Sigmoid colon (tissue), 7 donors: ENCODE measurements around the gene PHOX2A. TPM values are rescaled to one million over a fixed set of nuclear protein-coding genes. Genes with fewer than 3 reads are reported as not detected.

Source experiments
- DNase-seq: peaks from one replicate; pipeline ENCODE4 v3.0.0-alpha.2; 2019
- H3K27ac ChIP-seq, 4 donors: fragments of 200-600 bp; sonication (generic); one replicate each; pipeline ENCODE4 v1.5.1; 2016 to 2019; ENCODE audit warnings: mild to moderate bottlenecking in 1 of 4
- H3K27me3 ChIP-seq, 3 donors: fragments of 200-600 bp; sonication (generic); one replicate each; pipeline ENCODE4 v1.5.1; 2019; ENCODE audit warnings: mild to moderate bottlenecking in 1 of 3
- H3K36me3 ChIP-seq, 4 donors: fragments of 200-600 bp; sonication (generic); one replicate each; pipeline ENCODE4 v1.5.1; 2016 to 2019
- H3K4me1 ChIP-seq, 4 donors: fragments of 200-600 bp; sonication (generic); one replicate each; pipeline ENCODE4 v1.5.1; 2017 to 2019
- H3K4me3 ChIP-seq, 4 donors: fragments of 200-600 bp; sonication (generic); one replicate each; pipeline ENCODE4 v1.5.1; 2017 to 2019; ENCODE audit warnings: mild to moderate bottlenecking in 2 of 4, moderate library complexity in 1 of 4
- H3K9me3 ChIP-seq, 4 donors: fragments of 200-600 bp in 3 of 4; sonication (generic) in 3 of 4; one replicate each; pipeline versions ENCODE4 v1.5.1 to v1.6.1; 2013 to 2019
- EP300 ChIP-seq, 4 donors: sonication (generic); formaldehyde crosslinking; IDR thresholded peaks; one replicate each; pipeline ENCODE4 v1.6.1; 2017; ENCODE audit warnings: antibody characterized with exemption in 4 of 4
- POLR2A ChIP-seq, 2 donors: fragments of 450-650 bp; IDR thresholded peaks; one replicate each; pipeline ENCODE4 v1.6.1; 2016; ENCODE audit warnings: antibody characterized with exemption in 2 of 2, mild to moderate bottlenecking in 2 of 2, moderate library complexity in 2 of 2
- POLR2AphosphoS5 ChIP-seq, 4 donors: sonication (generic); formaldehyde crosslinking; IDR thresholded peaks; one replicate each; pipeline ENCODE4 v1.6.1; 2017; ENCODE audit warnings: antibody characterized with exemption in 4 of 4
- WGBS, 2 donors: extraction: QIAGEN DNeasy Blood & Tissue Kit; methylation state at CpG; one replicate each; pipeline ENCODE4 v1.1.7; 2013; 5-methylcytosine and 5-hydroxymethylcytosine counted together
- intact Hi-C: fragments of 100-400 bp; cut with DNase I; formaldehyde crosslinking; loops from one replicate; pipeline ENCODE4 v1.15.1; 2023
- polyA plus RNA-seq, 3 donors: library from polyadenylated mRNA; stranded (reverse); fragments of 200-250 nt; gene quantifications; one replicate each; pipeline ENCODE4 v1.2.3, GENCODE V29; 2013
- total RNA-seq, 4 donors: library from RNA; depleted of rRNA; stranded (reverse); fragments of >200 nt; gene quantifications; one replicate each; pipeline ENCODE4 v1.1.0, GENCODE V29; 2016
- TF ChIP-seq, protein P1 (sequence below), 4 experiments: fragments of 450-650 bp in 3 of 4; fragments of 200-600 bp in 1 of 4; IDR thresholded peaks; one replicate each; pipeline ENCODE4 v1.5.1; 2016 to 2019; ENCODE audit warnings: antibody characterized with exemption in 4 of 4, mild to moderate bottlenecking in 3 of 4, moderate library complexity in 2 of 4
- donor health status: healthy with polysubstance abuse.
- donor health status: Bipolar disorder and iron deficiency.
- donor health status: healthy.

PHOX2A gene
- total and polyA plus RNA-seq, 7 donors = 0.41 to 2.9 (median 1.2) TPM; not detected in 3

DNA sequence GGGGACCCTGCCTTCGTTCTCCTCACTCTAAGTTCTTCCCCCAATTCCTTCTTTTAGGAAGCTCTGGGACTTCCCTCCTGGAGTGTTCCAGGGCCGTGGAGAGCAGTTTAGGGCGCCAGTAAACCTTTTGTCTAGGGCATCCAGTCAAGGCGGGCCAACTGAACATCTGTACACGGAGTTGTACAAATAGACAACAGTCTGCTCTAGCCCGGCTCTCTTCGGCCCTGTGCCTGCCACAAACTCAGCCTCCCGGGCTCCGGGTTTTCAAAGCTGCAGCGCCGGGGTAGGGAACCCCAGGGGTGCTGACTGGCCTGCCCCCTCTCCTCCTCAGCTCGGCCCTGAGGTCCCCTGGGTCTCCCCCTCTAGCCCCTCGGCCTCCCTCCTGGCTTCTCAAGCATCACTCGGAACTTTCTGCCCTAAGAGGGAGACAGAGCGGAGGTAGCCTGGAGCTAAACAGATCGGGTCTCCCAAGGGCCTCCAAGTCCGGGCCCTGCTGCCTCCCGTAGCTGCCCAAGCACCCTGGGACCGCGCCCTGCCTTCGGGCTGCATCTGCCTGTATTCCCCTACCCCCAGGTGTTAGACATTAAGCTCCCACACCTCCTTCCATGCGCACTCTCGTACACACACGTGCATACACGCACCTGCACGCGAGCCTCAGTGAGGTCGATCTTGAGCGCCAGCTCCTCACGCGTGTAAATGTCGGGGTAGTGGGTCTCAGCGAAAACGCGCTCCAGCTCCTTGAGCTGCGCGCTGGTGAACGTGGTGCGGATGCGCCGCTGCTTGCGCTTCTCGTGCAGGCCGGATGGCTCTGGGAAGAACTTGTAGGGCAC, 3.3 kb downstream of the PHOX2A start:
- peaks cover 0 to 68% (median 63%) of the 10 kb centered on the region in 4 donors for H3K4me1 ChIP-seq
- peak overlapping the region; percentile 77 to 81 (median 79) for H3K27ac ChIP-seq
- TF ChIP-seq, protein P1, sequence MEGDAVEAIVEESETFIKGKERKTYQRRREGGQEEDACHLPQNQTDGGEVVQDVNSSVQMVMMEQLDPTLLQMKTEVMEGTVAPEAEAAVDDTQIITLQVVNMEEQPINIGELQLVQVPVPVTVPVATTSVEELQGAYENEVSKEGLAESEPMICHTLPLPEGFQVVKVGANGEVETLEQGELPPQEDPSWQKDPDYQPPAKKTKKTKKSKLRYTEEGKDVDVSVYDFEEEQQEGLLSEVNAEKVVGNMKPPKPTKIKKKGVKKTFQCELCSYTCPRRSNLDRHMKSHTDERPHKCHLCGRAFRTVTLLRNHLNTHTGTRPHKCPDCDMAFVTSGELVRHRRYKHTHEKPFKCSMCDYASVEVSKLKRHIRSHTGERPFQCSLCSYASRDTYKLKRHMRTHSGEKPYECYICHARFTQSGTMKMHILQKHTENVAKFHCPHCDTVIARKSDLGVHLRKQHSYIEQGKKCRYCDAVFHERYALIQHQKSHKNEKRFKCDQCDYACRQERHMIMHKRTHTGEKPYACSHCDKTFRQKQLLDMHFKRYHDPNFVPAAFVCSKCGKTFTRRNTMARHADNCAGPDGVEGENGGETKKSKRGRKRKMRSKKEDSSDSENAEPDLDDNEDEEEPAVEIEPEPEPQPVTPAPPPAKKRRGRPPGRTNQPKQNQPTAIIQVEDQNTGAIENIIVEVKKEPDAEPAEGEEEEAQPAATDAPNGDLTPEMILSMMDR (IDR thresholded peaks at IDR 0.05) = no peak
- TF ChIP-seq EP300 (IDR thresholded peaks at IDR 0.05) (no peak), POLR2AphosphoS5 (IDR thresholded peaks at IDR 0.05) (no peak), POLR2A (IDR thresholded peaks at IDR 0.05) (no peak)
- intact Hi-C loops = loop anchor here (5.0 kb wide), 1 partner anchor 172 kb away; no protein-coding TSS in a partner anchor
- peaks cover 30 to 55% (median 50%) of the 10 kb centered on the region in 3 donors for H3K27me3 ChIP-seq
- H3K36me3 ChIP-seq = peaks cover 2 to 23% (median 13%) of the 10 kb centered on the region in 4 donors
- peak; percentile 65 for DNase-seq
- no peaks in the 10 kb centered on the region for H3K9me3 ChIP-seq
- 8 to 10% methylated on average over 44 of the region's 44 CpGs for WGBS, 2 donors
- peak overlapping the region in 3 of 4 donors; percentile 34 to 47 (median 41) for H3K4me3 ChIP-seq

DNA sequence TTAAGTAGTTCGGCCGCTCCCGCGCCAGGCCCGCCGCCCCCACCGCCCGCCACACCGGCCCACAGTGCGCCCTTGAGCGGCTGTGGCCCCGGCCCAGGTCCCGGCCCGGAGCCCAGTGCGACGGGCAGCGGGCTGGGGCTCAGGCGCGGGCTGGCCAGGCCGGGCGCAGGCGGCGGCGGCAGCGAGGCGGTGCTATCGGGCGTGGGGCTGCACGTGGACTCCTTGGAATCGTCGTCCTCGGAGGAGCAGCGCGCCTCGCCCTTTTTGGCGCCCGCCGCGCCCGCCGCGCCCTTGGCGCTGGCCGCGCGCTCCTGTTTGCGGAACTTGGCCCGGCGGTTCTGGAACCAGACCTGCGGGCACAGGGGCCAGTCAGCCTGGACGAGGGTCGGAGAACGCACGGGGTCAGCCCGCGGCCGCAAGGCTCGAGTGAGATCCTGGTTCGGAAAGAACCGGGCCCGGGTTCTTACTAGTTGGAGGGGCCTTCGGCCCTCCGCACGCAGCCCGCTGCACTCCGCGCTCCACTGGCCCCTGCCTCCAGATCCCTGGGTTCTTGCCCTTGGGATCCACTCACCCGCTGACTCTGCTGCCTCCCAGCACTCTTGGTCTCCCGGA, 4.0 kb downstream of the PHOX2A start:
- peak overlapping the region; percentile 77 to 81 (median 79) for H3K27ac ChIP-seq
- 2% methylated on average over 69 of the region's 69 CpGs for WGBS, 2 donors

DNA sequence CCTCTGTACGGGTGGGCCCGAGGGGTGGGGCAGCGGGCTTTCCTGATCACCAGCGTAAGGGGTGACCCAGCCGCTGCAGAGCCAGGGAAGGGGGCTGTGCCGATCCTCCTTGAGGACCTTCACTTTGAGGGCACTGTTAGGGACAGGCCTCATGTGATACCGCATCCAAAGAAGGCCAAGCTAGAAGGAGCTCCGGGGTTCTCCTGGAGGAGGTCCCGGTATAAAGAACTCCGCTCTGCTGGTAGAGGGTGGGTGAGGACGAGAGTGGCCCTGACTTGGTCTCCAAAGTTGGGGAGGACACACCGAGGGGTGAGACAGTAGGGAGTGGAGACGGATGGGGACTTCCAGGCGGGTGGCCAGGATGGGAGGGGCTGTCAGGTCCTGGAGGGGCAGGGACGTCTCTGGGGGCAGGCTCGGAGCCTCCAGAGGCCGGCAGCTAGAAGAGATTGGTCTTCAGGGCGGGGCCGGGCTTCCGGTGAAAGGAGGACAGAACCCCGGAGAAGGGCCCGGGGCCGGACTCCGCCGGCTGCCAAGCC, 4.6 kb downstream of the PHOX2A start:
- Histone ChIP-seq H3K27ac (peak overlapping the region; percentile 77 to 81 (median 79)), H3K27me3 (peaks cover 18 to 42% (median 37%) of the 10 kb centered on the region in 3 donors), H3K4me3 (peak overlapping the region in 3 of 4 donors; percentile 34 to 47 (median 41)), H3K9me3 (no peaks in the 10 kb centered on the region), H3K4me1 (peaks cover 0 to 71% (median 67%) of the 10 kb centered on the region in 4 donors), H3K36me3 (peaks cover 12 to 36% (median 26%) of the 10 kb centered on the region in 4 donors)
- intact Hi-C loops = loop anchor here (5.0 to 10.0 kb wide), 3 partner anchors 55 to 388 kb away; partner anchors contain the start of gene CLPB
- DNase-seq = peak; percentile 89
- 12 to 15% methylated on average over 25 of the region's 25 CpGs for WGBS, 2 donors
- TF ChIP-seq POLR2AphosphoS5 (IDR thresholded peaks at IDR 0.05) (peak in 2 of 4 donors; percentile 40 to 50), POLR2A (IDR thresholded peaks at IDR 0.05) (no peak)

More for the DNA sequence above, 4.0 kb downstream of the PHOX2A start:
- H3K9me3 ChIP-seq = no peaks in the 10 kb centered on the region
- peak; percentile 85 for DNase-seq
- intact Hi-C loops = loop anchor here (5.0 to 10.0 kb wide), 4 partner anchors 55 to 387 kb away; partner anchors contain the start of gene CLPB
- H3K36me3 ChIP-seq = peaks cover 9 to 30% (median 20%) of the 10 kb centered on the region in 4 donors
- TF ChIP-seq POLR2AphosphoS5 (IDR thresholded peaks at IDR 0.05) = peak in 1 of 4 donors; percentile 41
- TF ChIP-seq, protein P1 (IDR thresholded peaks at IDR 0.05) = no peak
- H3K4me1 ChIP-seq = peaks cover 0 to 74% (median 69%) of the 10 kb centered on the region in 4 donors
- H3K27me3 ChIP-seq = peaks cover 23 to 48% (median 43%) of the 10 kb centered on the region in 3 donors
- H3K4me3 ChIP-seq = peak overlapping the region; percentile 22 to 47 (median 38)

DNA sequence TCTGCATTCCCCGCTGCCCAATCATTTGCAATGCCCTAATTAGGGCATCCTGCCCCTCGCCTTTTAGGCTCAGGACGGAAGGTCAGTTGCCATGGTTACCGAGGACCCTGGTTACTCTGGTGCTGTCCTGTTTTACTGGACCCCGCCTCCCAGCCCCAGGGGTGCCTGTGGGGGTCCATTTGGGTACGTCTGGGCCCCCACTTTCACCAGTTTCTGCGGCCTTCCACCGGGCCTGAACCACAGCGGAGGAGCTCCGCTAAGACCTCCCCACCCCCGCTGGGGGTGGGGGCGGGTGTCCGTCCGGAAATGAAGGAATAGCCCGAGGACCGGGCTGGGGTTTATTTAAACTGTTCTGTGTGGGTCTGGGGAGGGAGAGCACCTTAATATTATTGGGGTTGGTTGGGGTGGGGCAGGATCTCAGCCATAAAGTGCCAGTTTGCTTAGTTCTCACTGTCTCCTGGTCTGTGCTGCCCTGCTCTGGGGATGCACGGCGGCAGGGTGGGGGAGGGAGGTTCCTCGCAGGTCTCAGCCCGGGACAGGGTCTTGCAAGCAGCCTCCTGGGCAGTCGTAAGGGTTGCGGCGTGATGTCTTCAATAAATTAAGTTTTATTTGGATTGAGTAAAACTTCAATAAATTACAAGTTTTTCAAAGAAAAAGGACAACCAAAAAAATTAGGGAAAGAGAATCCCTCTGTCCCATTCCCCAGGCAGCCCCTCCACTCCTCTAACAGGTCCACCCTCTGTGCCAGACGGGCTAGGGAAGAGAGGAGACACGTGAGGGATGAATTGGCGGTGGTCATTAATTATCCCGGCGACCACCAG, 5.3 kb downstream of the PHOX2A start:
- Histone ChIP-seq H3K27me3 (peaks cover 12 to 35% (median 31%) of the 10 kb centered on the region in 3 donors), H3K36me3 (peaks cover 13 to 42% (median 33%) of the 10 kb centered on the region in 4 donors), H3K27ac (peak overlapping the region; percentile 77 to 81 (median 79)), H3K4me1 (peaks cover 0 to 64% (median 61%) of the 10 kb centered on the region in 4 donors), H3K4me3 (peak overlapping the region in 1 of 4 donors; percentile 47), H3K9me3 (no peaks in the 10 kb centered on the region)
- intact Hi-C loops = loop anchor here (1.0 to 10.0 kb wide), 4 partner anchors 13 to 389 kb away; partner anchors contain the start of gene CLPB
- TF ChIP-seq, protein P1 (IDR thresholded peaks at IDR 0.05) = peak in 2 of 4 experiments; percentile 4 to 10
- TF ChIP-seq POLR2AphosphoS5 (IDR thresholded peaks at IDR 0.05) = no peak
- no peak for TF ChIP-seq POLR2A (IDR thresholded peaks at IDR 0.05)
- no peak for TF ChIP-seq EP300 (IDR thresholded peaks at IDR 0.05)
- DNase-seq = peak; percentile 72
- WGBS, 2 donors = 60 to 75% methylated on average over 28 of the region's 28 CpGs
